Muscle of leg (tissue), 11 donors: Measurements from ENCODE around the gene SLC22A23. TPM values are rescaled to one million over a fixed set of nuclear protein-coding genes. Genes with fewer than 3 reads are reported as not detected.

Experiments
- DNase-seq: peaks from one replicate; pipeline ENCODE4 v3.0.0; 2013
- H3K27ac ChIP-seq: one replicate; pipeline ENCODE4 v1.5.1; 2013; ENCODE audit warnings: mild to moderate bottlenecking, low read length, control low read depth
- H3K27me3 ChIP-seq: one replicate; pipeline ENCODE4 v1.6.1; 2013; ENCODE audit warnings: low read length; ENCODE audit not compliant: control insufficient read depth, insufficient read depth
- H3K36me3 ChIP-seq: one replicate; pipeline ENCODE4 v1.6.1; 2013; ENCODE audit warnings: low read length; ENCODE audit not compliant: control insufficient read depth, insufficient read depth
- H3K4me1 ChIP-seq: one replicate; pipeline ENCODE4 v1.6.1; 2013; ENCODE audit warnings: low read length; ENCODE audit not compliant: control insufficient read depth, insufficient read depth
- H3K4me3 ChIP-seq: one replicate; pipeline ENCODE4 v1.5.1; 2013; ENCODE audit warnings: low read length, control low read depth
- H3K9me3 ChIP-seq: replicated peaks from 2 replicates; pipeline ENCODE4 v1.6.1; 2013; ENCODE audit warnings: low read depth, low read length; ENCODE audit not compliant: control insufficient read depth
- WGBS: methylation state at CpG from one replicate; pipeline ENCODE4 v1.1.5; 2013; ENCODE audit warnings: missing lambda C conversion rate; ENCODE audit not compliant: insufficient coverage; 5-methylcytosine and 5-hydroxymethylcytosine counted together
- polyA plus RNA-seq, 8 donors: library from polyadenylated mRNA; unstranded; fragments of 120-200 nt; gene quantifications; one replicate each; pipeline versions ENCODE4 v1.2.1 to v1.2.3, GENCODE V29; 2013; ENCODE audit warnings: inconsistent platforms in 1 of 8, low replicate concordance in 1 of 8; ENCODE audit not compliant: insufficient read length in 8 of 8, insufficient read depth in 1 of 8
- total RNA-seq: library from RNA; stranded (reverse); fragments of 120-200 nt; gene quantifications from one replicate; pipeline ENCODE4 v1.2.4, GENCODE V29; 2013

The SLC22A23 gene
- total and polyA plus RNA-seq, 9 donors: 1.1 to 6.2 (median 2.7) TPM

- no peak overlapping the region for H3K27ac ChIP-seq
- peak overlapping the region; percentile 51 for H3K4me3 ChIP-seq
- WGBS: under 1% methylated on average over 40 of the region's 58 CpGs
- no peaks in the 10 kb centered on the region for H3K36me3 ChIP-seq
- peak; percentile 17 for DNase-seq
- peaks cover 21% of the 10 kb centered on the region for H3K4me1 ChIP-seq
- H3K27me3 ChIP-seq: peaks cover 49% of the 10 kb centered on the region
- no peaks in the 10 kb centered on the region for H3K9me3 ChIP-seq
Observed at GRCh38 chr6:3455569-3456394, 1.1 kb downstream of the SLC22A23 start.

DNA sequence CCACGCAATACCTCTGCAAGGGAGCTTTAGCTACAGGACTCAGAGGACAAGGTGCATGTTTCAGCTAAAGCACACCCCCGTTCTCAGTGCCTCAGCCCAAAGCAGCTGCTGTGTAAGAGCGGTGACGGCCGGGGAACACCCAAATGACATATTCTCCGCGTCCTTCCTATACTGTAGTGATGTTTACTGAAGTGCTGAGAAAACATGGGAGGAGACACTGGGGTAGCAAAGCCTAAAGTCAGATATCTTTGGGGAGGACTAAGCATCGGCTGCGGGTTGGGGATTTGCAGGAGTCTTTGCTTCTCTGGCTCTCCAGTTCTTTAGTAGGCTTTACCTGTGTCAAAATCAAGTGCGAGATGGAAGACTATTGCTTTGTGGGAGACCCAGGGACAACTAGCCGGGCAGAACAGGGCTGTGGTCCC lies 1.7 kb downstream of the SLC22A23 start:
- H3K4me1 ChIP-seq: peaks cover 21% of the 10 kb centered on the region
- 22% methylated on average over 4 of the region's 11 CpGs for WGBS
- H3K36me3 ChIP-seq: no peaks in the 10 kb centered on the region
- no peak overlapping the region for H3K27ac ChIP-seq
- peaks cover 49% of the 10 kb centered on the region for H3K27me3 ChIP-seq
- peak overlapping the region; percentile 51 for H3K4me3 ChIP-seq
- peak; percentile 23 for DNase-seq
- H3K9me3 ChIP-seq: no peaks in the 10 kb centered on the region

- no peak overlapping the region for H3K4me3 ChIP-seq
Observed at GRCh38 chr6:3454273-3455010, 2.4 kb downstream of the SLC22A23 start.

DNA sequence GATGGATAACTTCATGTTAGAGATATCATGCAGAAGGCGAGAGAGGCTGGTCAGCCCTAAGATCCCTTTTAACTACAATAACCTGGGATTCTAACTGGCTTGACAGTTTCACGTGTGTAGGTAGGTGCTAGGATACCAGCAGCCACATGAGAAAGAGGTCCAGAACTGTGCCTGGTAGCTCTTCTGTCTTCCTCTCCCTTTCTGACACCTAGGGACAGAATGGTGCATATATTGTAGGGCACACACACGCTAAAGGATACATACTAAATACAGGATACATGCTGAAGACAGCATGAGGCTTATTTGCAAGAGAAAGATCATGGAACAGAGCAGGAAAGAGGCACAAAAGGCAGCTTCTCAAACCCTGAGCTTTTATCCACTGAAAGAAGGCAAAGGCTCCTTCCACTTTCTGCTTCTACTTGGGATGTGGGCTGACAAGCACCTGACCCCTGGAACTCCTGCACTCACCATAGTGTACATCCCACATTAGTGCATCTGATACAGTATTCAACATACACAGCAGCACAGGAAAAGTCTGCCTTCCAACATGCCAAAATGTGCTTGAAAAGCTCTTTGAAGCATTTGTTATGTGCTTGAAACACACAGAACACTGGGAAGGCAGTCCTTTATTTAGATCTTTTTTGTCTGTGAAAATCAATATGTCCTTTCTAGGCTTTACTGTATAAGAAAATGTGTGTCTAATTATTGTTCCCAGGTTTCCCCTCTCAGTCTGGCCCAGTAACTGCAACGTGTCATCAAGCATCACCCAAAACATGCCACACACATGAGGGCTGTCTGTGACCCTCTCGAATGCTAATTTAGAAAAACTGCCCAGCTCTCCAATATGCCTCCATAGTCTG lies 3.2 kb downstream of the SLC22A23 start:
- 100% methylated on average over 1 of the region's 5 CpGs for WGBS

More at GRCh38 chr6:3454273-3455010, 2.4 kb downstream of the SLC22A23 start:
- Histone ChIP-seq H3K27me3 (peaks cover 46% of the 10 kb centered on the region), H3K27ac (no peak overlapping the region), H3K36me3 (no peaks in the 10 kb centered on the region), H3K9me3 (no peaks in the 10 kb centered on the region), H3K4me1 (peaks cover 21% of the 10 kb centered on the region)
- DNase-seq: no peak
- 42% methylated on average over 1 of the region's 6 CpGs for WGBS

DNA sequence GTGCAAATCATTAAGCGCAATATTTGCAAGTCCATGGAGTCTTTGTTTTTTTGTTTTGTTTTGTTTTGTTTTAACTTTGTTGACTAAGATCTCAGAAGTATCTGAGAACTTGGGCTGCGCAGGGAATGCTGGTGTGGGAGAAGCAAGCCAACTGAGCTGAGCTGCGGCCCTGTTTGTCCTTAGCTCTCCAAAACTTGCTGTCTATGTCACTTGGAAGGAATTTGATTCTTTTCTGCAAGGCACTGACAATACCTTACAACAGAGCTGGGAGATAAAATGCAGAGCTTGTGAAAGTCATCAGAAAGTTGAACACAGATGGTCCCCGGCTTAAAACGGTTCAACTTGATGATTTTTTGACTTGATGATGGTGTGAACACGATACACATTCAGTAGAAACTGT lies 5.4 kb downstream of the SLC22A23 start:
- Histone ChIP-seq H3K36me3 (no peaks in the 10 kb centered on the region), H3K4me1 (peaks cover 13% of the 10 kb centered on the region), H3K9me3 (peaks cover 2% of the 10 kb centered on the region), H3K4me3 (no peak overlapping the region), H3K27me3 (peaks cover 29% of the 10 kb centered on the region), H3K27ac (no peak overlapping the region)
- peak; percentile 58 for DNase-seq
- WGBS: 49% methylated on average over 4 of the region's 6 CpGs

More for the DNA sequence above, 3.2 kb downstream of the SLC22A23 start:
- H3K27ac ChIP-seq: no peak overlapping the region
- H3K4me1 ChIP-seq: peaks cover 21% of the 10 kb centered on the region
- H3K4me3 ChIP-seq: no peak overlapping the region
- no peaks in the 10 kb centered on the region for H3K36me3 ChIP-seq
- H3K9me3 ChIP-seq: no peaks in the 10 kb centered on the region
- DNase-seq: no peak
- peaks cover 42% of the 10 kb centered on the region for H3K27me3 ChIP-seq

DNA sequence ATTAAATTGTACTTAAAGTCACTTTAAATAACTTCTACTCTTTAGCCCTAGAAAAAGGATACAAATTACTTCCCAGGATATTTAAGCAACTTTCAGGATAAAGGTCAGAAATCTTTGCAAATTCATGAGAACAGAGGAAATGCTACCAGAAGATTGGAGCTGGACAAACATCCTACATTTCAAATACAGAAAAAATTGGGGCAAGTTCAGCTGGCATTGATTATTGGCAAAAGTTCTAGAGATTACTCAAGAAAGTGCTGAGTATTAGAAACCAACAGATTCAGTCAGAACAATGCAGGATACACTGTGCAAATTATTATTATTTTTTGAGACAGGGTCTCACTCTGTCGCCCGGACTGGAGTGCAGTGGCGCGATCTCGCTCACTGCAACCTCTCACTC lies 6.0 kb downstream of the SLC22A23 start:
- Histone ChIP-seq H3K27me3 (peaks cover 26% of the 10 kb centered on the region), H3K36me3 (no peaks in the 10 kb centered on the region), H3K4me1 (peaks cover 10% of the 10 kb centered on the region), H3K9me3 (peaks cover 2% of the 10 kb centered on the region), H3K27ac (no peak overlapping the region), H3K4me3 (no peak overlapping the region)
- no CpG with 5 or more reads among the region's 5 CpGs for WGBS
- DNase-seq: peak; percentile 40

DNA sequence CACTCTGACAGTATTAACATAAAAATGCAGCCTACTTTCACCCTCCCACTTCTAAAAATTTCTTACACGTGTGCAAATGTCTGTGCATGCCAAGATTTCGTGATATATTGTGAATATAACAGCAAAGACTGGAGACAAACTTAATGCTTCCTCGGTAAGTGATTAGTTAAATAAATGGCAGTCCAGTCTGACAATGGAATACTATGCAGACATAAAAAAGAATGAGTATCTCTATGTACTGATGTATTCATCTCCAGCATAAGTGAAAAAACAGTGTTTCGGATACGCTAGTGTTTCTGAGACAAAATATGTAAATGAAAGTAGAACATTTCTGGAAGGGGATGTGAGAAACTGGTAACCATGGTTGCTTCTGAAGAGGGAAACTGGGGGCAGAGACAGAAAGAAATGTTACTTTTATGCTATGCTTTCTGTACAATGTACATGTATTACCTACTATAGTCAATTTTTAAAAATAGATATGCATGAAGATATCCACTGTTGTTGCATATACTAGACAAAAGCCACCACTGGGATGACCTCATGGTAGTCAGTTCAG lies 7.0 kb downstream of the SLC22A23 start:
- Histone ChIP-seq H3K27ac (no peak overlapping the region), H3K9me3 (peaks cover 2% of the 10 kb centered on the region), H3K36me3 (no peaks in the 10 kb centered on the region), H3K4me1 (no peaks in the 10 kb centered on the region), H3K4me3 (no peak overlapping the region), H3K27me3 (peaks cover 15% of the 10 kb centered on the region)
- no peak for DNase-seq
- WGBS: no CpG with 5 or more reads among the region's 5 CpGs

DNA sequence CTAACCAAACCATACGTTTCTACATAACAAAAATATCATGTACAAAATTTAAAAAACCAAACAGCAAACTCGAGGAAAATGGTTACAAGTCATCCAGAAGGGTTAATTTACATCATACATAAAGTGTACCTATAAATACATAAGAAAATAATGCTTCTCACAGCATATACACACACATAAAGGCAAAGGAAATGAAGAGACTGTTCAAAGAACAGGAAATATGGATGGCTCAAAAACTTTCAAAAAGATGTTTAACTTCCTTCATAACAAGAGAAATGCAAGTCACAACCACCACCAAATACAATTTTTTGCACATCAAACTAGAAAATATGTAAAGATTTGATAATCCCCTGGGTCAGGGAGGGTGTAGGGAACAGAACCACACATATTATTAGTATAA lies 7.5 kb downstream of the SLC22A23 start:
- H3K4me1 ChIP-seq: peaks cover 2% of the 10 kb centered on the region
- H3K9me3 ChIP-seq: peaks cover 2% of the 10 kb centered on the region
- H3K4me3 ChIP-seq: no peak overlapping the region
- no peak for DNase-seq
- WGBS: no CpG with 5 or more reads among the region's 2 CpGs
- H3K36me3 ChIP-seq: no peaks in the 10 kb centered on the region
- H3K27ac ChIP-seq: no peak overlapping the region
- H3K27me3 ChIP-seq: peaks cover 10% of the 10 kb centered on the region

GRCh38 chr6:3447005-3447404 lies 9.8 kb downstream of the SLC22A23 start:
- DNase-seq: no peak
- Histone ChIP-seq H3K4me1 (peaks cover 2% of the 10 kb centered on the region), H3K36me3 (no peaks in the 10 kb centered on the region), H3K9me3 (peaks cover 2% of the 10 kb centered on the region), H3K27ac (no peak overlapping the region), H3K4me3 (no peak overlapping the region), H3K27me3 (peaks cover 1% of the 10 kb centered on the region)
- WGBS: 96% methylated on average over 4 of the region's 6 CpGs
